ENCODE data around the gene CD99L2.
"Not testable (repeated sequence)": the region's sequence is repeated elsewhere in the genome, so short reads cannot be mapped to it uniquely, and the experiment has no call there.

DNA sequence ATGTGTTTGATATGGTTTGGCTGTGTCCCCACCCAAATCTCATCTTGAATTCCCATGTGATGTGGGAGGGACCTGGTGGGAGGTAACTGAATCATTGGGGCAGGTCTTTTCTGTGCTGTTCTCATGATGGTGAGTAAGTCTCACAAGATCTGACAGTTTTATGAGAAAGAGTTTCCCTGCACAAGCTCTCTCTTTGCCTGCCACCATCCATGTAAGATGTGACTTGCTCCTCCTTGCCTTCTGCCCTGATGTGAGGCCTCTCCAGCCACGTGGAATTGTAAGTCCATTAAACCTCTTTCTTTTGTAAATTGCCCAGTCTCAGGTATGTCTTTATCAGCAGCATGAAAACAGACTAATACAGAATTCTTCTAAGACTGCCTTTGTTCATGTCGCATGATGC is 22.8 kb downstream of the CD99L2 start:
- TF ChIP-seq, protein P1, sequence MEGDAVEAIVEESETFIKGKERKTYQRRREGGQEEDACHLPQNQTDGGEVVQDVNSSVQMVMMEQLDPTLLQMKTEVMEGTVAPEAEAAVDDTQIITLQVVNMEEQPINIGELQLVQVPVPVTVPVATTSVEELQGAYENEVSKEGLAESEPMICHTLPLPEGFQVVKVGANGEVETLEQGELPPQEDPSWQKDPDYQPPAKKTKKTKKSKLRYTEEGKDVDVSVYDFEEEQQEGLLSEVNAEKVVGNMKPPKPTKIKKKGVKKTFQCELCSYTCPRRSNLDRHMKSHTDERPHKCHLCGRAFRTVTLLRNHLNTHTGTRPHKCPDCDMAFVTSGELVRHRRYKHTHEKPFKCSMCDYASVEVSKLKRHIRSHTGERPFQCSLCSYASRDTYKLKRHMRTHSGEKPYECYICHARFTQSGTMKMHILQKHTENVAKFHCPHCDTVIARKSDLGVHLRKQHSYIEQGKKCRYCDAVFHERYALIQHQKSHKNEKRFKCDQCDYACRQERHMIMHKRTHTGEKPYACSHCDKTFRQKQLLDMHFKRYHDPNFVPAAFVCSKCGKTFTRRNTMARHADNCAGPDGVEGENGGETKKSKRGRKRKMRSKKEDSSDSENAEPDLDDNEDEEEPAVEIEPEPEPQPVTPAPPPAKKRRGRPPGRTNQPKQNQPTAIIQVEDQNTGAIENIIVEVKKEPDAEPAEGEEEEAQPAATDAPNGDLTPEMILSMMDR (IDR thresholded peaks at IDR 0.05; ENCODE audit: low read depth, low read length, poor library complexity, severe bottlenecking): not testable (repeated sequence)
- not testable (repeated sequence) for TF ChIP-seq EZH2phosphoT487 (IDR thresholded peaks at IDR 0.05; ENCODE audit: borderline replicate concordance, low read length)
